AG08395 (cell line): ENCODE measurements around the gene RASSF5.
A peak's percentile ranks its signal among the peaks of the same experiment; 100 is the strongest.
"Not testable (repeated sequence)": the region's sequence is repeated elsewhere in the genome, so short reads cannot be mapped to it uniquely, and the experiment has no call there.

Experiments used
- DNase-seq: peaks from one replicate; pipeline ENCODE4 v3.0.0; 2012; ENCODE audit warnings: mixed read lengths, low spot score

The RASSF5 gene

DNA sequence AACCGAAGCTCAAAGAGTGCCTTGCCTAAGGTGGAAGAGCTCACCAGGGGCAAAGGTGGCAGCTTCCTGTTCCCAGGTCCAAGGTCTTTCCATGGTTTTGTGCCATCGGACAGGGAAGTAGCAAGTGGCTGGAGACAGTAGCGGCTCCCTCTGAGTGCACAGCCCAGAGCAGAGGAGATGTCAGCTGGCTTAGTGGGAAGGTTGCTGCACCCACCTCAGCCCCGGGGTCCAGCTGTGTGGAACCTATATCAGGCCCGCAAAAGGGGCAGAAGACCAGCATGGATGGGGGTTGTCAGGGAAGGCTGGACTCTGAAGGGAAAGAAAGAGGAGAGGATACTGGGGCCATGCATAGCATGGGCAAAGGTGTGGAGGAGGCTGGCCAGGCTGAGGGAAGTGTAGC is 30.2 kb upstream of the RASSF5 start:
- no peak for DNase-seq

DNA sequence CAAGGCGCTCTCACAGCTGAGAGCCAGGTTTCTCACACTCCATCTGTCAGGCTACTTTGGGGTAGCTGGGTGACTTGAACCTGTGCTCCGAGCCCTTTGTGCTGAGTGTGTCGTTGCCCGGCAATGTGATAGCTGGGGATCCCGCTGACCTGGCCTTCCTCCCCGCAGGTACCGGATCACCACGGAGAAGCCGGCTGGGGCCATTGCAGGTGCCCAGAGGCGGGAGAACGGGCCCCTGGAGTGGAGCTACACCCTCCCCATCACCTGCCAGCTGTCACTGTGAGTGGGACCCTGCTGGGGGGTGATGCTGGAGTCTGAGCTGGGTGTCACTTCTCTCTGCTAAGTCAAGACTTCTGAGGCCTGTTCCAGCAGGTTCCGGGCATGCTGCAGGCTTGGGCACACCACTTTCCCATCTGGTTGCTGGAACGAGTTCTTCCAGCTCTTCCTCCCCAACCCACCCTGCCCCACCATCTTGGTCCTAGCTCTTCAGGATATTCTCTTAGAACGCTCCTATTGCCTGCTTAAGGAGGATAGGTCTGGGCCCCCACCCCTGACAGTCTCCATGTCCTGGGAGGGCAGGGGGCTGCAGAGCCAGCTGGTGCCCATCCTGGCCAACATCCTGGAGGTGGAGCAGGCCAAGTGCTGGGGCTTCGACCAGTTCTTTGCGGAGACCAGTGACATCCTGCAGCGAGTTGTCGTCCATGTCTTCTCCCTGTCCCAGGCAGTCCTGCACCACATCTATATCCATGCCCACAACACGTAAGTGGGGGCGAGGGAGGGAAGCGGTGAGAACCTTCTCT is 29.6 kb upstream of the RASSF5 start:
- no peak for DNase-seq

DNA sequence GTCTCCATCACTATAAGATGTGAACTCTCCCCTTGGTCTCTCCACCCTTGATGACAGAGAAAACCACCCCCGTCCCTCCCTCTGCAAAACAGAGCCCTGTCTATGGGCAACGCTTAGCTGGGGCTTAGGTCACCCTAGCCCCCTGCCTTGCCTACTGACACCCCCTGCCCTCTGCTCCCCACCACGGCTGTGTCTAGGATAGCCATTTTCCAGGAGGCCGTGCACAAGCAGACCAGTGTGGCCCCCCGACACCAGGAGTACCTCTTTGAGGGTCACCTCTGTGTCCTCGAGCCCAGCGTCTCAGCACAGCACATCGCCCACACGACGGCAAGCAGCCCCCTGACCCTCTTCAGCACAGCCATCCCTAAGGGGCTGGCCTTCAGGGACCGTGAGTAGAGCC is 28.6 kb upstream of the RASSF5 start:
- no peak for DNase-seq

DNA sequence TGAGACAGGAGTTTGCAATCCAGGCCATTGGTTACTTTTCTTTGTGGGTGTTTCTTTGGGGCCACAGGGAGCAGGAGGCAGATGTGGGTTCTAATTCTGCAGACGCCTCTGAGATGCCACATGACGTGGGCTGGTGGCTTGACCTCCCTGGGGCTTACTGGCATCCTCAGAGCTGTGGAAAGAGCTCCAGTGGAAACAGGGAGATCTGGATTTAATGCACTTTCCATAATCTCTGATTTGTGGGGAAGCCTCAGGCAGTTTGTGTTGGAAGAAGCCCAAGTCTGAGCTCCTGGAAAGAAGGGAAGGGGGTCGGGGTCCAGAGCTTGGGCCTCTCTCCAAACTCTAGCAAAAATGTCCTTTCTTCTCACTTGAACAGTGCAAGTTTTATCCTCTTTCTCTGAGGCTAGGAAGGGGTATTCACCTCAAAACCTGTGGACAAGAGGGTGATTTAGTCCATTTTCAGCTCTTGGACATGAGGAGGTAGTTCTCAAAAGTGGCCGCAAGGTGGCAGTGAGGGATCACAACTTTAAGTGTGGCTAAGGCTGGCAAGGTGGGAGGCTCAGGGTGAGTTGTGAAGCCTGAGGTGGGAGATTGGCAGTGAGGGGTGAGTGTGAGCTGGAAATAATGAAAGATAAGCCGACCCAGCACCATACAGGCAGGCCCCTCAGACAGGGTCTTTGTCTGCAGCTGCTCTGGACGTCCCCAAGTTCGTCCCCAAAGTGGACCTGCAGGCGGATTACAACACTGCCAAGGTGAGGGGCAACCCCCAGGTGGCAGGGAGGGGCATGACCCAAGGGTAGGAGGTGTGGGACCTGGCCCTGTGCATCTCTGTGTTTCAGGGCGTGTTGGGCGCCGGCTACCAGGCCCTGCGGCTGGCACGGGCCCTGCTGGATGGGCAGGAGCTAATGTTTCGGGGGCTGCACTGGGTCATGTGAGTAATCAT is 27.9 kb upstream of the RASSF5 start:
- peak; percentile 87 for DNase-seq

DNA sequence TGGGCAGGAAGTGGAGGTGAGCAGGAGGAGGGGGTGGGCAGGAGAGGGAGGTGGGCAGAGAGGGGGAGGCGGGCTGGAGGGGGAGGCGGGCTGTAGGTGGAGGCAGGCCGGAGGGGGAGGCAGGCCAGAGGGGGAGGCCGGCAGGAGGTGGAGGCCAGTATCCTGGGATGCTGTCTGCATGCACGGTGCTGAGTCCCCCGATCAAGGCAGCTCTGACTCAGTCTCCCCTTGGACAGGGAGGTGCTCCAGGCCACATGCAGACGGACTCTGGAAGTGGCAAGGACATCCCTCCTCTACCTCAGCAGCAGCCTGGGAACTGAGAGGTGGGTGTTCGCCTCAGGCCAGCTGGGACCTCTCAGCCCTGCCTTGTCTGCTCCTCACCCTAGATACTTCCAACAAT is 27.1 kb upstream of the RASSF5 start:
- DNase-seq = no peak

DNA sequence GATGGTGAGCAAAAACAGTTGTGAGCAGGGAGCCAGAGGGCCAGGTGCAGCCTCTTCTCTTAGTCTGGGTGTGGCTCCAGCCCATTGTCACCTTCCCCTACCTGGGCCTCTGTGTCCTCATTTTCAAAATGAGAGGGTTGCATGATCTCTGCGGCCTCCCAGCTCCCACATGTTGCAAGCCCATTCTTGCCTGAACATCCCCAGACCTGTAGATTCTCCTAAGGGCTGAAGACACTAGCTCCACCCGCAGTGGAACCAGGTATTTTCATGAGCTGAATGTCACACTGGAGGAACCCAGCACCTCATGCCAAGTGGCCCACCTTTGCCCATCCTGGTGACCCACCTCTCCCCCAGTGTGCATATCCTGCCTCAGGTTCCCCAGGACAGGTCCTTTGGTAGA is 24.7 kb upstream of the RASSF5 start:
- no peak for DNase-seq

DNA sequence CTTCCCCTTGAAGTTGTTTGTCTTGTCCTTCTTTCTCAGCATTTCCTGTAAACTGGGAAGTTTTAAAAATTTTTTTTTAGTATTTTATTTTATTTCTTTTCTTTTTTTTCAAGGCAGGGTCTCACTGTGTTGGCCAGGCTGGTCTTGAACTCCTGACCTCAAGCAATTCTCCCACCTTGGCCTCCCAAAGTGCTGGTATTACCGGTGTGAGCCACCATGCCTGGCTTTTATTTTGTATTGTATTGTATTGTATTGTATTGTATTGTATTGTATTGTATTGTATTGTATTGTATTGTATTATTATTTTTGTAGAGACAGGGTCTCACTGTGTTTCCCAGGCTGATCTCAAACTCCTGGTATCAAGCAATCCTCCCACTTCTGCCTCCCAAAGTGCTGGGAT is 23.5 kb upstream of the RASSF5 start:
- DNase-seq = not testable (repeated sequence)

DNA sequence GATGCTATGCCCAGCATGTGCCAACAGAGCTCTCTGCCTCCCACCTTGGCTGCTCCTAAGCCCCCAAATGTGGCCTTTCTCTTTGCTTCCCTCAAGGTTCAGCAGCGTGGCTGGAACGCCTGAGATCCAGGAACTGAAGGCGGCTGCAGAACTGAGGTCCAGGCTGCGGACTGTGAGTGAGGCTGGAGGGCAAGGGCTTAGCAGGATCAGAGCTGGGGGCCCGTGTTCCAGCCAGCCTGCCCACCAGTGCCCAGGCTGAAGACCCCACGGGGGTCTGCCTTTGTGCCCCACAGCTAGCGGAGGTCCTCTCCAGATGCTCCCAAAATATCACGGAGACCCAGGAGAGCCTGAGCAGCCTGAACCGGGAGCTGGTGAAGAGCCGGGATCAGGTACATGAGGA is 22.4 kb upstream of the RASSF5 start:
- DNase-seq = no peak

DNA sequence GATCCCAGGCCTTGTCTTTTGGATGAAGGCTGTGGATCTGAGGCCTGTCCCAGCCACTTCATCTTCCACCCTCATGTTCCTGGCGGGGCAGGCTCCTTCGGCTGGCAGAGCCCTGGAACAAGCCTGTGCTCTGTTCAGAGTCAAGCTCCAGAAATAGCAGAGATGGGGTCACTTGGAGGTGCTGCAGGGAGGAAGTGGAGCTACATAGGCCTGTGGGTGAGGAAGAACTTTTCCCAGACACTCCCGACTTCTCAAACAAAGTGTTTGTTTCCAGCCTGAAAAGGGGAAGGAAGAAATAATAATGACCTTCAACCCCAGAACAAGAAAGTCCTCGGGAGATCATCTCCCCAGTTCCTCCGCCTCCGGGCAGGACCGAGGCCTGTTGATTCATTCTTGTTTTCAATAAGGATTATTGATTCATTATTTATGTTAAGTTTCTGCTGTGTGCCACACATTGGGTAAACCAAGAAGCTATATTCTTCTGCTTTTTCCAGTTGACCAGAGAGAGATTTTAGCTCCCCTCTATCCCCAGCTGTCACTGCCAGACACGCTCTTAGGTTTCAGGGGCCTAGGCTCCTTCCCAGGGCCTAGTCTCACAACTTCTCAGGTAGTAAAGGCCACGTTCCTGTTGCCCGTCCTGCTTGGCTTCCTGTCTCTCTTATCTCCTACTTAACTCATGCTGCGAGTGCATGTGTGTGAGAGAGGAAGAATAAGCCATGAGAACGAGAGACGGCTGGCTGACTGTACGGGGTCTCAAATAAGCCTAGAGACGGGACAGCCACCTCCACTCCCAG is 20.1 kb upstream of the RASSF5 start:
- no peak for DNase-seq

DNA sequence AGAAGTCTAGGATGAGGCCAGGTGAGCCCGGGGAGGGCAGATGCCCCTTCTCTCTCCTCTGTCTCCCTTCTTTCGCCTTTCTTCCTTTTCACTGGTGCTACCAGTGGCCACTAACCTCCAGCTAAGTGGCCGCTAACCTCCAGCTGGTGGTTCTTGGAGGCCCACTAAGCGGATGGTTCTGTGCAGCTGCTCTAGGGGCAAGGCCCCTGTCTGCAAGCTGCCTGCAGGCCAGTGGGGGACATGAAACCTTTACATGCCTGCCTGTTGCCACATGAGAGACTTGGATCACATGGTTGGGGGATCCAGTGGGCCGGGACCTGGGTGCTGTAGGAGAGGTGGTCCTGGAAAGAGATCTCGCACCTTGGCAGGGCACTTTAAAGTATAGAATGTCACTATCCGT is 19.4 kb upstream of the RASSF5 start:
- DNase-seq = no peak

DNA sequence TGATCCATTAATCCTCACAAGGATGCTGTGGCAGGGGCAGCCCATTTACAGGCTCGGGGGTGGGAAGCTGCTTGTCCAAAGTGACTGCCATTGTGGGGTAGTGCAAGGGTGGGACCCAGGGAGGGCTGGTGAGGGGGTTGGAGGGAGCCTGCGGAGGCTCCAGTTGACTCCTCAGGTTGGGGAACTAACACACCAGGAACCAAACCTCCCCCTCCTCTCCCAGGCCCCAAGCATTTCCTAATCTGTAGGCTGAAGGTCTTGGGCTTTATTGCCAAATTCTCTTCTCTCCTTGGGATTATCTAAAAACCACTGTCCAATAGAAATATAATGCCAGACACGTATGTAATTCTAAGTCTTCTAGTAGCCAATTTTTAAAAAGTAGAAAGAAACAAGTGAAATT is 18.9 kb upstream of the RASSF5 start:
- no peak for DNase-seq

DNA sequence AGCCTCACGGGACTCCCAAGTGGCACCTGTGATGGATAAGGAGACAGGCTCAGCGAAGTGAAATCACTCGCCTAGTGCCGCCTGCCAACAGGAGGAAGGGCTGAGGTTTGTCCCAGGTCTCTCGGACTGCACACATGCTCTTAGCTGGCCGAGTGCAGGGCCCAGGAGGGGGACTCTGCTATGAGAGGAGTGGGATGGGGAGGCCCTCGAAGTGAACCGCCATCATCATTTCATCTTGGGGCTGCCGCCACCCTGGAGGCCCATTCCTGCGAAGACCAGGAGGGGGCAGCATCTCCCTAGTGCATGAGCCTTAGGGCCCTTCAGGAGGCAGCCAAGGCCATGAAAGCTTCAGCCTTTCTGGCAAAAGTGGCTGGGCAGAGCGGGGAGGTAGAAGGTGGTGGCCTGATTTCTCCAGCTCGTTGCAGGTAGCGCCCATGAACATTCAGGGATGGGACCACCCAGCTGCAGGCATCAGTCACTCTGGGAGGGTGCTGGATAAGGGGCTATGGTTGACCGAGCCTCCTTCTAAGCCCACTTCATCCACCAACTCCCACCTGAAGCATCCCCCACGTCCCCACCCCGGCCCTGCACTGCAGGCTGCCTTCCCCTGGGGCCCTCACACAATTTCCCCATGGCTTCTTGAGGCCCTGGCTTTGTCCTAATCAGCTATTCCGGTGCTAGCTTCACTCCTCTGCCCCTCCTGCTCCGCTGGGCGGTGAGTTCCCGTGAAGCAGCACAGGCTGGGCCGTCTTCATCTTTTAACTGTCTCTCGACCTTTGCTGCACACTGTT is 17.2 kb upstream of the RASSF5 start:
- peak; percentile 91 for DNase-seq

DNA sequence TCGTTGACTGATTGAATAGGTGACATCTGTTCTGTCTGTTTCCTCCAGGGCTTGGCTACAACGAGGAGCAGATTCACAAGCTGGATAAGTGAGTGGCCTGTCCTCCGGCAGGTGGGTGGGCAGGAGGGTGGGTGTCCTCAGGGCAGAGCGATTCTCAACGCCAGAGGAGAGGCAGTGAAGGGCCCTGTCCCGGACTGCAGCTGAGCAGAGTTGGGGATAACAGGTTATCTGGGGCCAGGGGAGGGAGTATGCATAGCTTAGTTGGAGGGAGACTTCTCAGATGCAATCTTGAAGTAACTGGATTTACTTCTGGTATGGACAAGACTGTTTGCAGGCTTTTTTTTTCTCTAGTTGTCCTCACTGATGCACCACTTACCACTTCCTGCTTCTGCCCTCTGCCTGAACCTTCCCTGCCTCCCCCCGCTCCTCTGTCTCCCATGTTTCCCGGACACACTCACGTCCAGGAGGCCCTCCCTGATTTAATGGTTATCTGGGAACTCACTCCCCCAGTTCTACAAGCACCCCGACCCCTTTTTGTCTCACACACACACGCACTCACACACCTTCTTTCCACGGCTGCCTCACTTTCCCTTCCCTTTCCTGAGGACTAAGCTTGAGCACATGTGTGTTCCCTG is 16.4 kb upstream of the RASSF5 start:
- no peak for DNase-seq

DNA sequence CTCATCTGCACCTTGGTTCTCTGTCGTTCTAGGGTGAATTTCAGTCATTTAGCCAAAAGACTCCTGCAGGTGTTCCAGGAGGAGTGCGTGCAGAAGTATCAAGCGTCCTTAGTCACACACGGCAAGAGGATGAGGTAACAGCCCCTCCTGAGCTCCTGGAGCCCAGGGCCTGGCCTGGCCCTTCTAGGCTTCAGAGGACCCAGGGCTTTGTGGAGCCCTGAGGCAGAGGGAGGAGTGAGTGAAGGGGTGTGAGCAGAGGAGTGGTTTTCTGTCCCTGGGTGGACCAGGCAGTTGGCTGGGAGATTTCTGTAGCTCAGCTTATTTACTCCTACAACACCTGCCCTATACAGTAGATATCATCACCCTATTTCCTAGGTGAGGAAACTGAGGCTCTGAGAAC is 15.7 kb upstream of the RASSF5 start:
- DNase-seq = no peak

DNA sequence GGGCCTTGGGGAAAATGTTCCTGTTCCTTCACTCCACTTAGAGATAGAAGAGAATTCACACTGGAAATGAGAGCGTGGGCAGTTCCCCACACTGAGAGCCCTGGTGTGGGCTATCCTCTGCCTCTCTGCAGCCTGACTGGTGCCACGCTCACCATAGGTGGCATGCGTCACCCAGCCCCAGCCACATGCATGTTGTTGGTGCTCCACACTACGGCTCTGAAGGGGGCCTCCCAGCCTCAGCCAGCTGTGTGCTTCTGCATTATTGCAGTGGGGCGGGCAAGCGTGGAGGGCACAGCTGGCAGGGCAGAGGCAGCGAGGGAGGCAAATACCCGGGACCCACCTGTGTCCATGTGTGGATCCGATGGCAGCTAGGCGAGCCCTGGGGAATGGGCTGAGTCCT is 14.7 kb upstream of the RASSF5 start:
- DNase-seq = no peak

DNA sequence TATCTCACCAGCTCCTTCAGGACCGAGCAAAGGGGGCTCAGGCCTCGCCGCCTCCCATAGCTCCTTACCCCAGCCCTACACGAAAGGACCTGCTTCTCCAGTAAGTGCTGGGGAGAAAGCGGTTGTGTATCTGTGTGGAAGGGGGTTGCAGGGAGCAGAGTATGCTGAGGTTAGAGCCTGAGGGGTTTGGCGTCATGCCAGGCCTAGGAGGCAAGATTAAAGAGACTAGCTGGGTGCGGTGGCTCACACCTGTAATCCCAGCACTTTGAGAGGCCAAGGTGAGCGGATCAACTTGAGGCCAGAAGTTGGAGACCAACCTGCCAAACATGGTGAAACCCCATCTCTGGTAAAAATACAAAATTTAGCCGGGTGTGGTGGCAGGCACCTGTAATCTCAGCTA is 14.1 kb upstream of the RASSF5 start:
- no peak for DNase-seq

DNA sequence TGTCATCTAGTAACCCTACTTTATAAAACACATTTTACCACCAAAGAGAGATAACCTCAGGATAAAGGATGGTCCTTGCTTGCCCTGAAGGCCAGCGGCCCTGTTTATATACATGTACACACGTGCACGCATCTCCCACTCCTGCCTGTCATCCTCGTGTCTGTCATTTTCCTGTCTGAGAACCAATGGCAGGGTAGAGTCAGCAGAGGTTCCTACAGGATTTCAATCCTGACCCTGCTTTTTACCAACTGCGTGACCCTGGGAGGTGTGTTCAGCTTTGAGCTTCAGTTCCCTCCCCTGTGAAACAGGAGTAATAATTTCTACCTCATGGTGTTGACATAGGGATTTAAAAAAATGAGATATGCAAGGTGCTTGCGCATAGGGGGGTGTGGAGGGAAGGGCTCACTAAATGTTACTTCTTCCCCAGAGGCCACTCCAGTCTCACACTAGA is 12.3 kb upstream of the RASSF5 start:
- no peak for DNase-seq

DNA sequence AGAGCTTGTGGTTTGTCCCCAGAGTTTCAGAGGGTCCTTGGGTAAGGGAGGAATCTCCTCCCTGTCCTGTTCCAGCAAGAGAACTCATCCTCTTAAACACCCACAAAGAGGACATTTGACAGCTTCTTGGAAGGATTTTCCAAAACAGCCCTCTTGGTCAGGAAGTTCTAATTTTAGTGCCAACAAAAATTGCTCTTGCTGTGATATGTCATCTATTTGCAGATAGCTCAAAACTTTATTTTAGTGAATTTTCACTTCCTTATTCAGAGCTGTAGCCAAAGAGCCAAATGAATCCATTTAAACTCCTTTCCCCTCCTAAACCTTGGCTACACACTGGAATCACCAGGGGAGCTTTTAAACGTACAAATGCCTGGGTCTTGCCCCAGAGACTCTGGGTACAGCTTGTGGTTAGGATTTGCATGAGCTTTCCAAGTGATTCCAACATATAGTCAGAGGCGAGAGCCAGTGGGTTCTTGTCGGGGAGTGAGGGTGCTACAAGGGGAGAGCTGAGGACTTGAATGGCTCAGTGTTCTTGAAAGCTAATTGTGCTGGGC is 11.8 kb upstream of the RASSF5 start:
- DNase-seq = no peak

DNA sequence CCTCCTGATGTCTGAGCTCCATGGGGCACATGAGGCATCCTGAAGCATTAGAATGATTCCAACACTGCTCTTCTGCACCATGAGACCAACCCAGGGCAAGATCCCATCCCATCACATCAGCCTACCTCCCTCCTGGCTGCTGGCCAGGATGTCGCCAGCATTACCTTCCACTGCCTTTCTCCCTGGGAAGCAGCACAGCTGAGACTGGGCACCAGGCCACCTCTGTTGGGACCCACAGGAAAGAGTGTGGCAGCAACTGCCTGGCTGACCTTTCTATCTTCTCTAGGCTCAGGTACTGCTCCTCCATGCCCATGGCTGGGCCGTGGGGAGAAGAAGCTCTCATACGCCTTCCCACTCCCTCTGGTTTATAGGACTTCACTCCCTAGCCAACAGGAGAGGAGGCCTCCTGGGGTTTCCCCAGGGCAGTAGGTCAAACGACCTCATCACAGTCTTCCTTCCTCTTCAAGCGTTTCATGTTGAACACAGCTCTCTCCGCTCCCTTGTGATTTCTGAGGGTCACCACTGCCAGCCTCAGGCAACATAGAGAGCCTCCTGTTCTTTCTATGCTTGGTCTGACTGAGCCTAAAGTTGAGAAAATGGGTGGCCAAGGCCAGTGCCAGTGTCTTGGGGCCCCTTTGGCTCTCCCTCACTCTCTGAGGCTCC is 11.1 kb upstream of the RASSF5 start:
- DNase-seq = no peak

DNA sequence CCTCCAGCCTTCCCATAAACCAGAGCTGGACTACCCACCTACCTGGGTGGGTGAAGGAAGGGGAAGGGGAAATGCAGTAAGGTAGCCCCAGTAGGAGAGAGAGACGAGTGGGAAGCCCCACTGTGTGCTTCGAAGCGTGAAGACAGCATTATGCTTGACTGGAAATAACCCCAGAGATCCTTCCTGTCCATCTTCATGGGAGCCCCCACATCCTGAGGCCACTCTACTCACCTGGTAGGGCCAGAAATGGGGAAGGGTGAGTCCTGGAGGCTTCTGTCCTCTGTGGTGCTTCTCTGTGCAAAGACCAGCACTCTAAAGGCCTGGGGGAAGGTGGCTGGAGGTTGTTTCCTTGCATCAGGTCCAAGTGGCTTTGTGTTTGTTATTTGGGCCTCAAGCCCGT is 10.0 kb upstream of the RASSF5 start:
- DNase-seq = no peak
